ENCODE results near the gene ABCC12. TPM values are rescaled to one million over a fixed set of nuclear protein-coding genes. Genes with fewer than 3 reads are reported as not detected.

ABCC12 gene
- total and polyA plus RNA-seq, 10 of the 15 experiments (the other 5 are each of a cell fraction or from before 2014, with no cell fraction given): 0.02 to 0.03 (median 0.03) TPM; not detected in 6

DNA sequence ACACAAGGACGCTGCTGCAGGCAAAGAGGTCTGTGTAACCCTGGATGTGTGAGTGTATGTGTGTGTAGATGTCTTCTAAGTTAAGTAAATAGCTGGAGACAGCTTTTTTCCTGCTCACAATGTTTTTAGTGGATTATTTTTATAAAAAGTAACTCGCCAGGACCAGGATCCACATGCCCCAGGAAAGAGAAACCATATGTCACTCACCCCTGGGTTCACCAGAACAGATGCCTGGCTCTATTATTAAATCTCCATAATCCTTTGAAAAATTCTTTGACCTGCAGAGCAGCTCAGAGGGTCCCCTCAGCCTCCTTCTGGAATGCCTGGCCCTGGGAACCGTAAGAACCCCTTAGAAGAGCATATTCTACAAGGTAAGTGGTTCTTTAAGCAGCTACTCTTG lies 18.0 kb downstream of the ABCC12 start:
- no peak overlapping the region for H3K9ac ChIP-seq (ENCODE audit: control insufficient read depth, insufficient read depth, low read length)
- H3K36me3 ChIP-seq (ENCODE audit: control insufficient read depth in 2 of 2, insufficient read depth in 2 of 2, low read length in 1 of 2): no peaks in the 10 kb centered on the region
- 42% methylated on average over 3 of the region's 3 CpGs for WGBS (ENCODE audit: insufficient coverage, insufficient replicate concordance, low lambda C conversion rate, missing lambda C conversion rate)
- FAIRE-seq: no peak
- ChIA-PET CTCF (interaction anchor here (1.0 to 1.1 kb wide), 3 partner anchors 8 to 25 kb away, joined by 3 to 5 read pairs (median 3); no protein-coding TSS in a partner anchor), RAD21 (ENCODE audit: unreplicated experiment) (interaction anchor here (1.7 kb wide), 1 partner anchor 19 kb away, joined by 3 read pairs; no protein-coding TSS in a partner anchor), POLR2A (no interaction called here), SMC1A (ENCODE audit: uncharacterized antibody, unreplicated experiment) (no interaction called here)
- H3K9me3 ChIP-seq (replicated peaks; ENCODE audit: control insufficient read depth, insufficient read depth, low read length): no peaks in the 10 kb centered on the region
- intact Hi-C loops (cut with micrococcal nuclease; ENCODE audit: unreplicated experiment) (no loop called here), in situ Hi-C loops (cut with MboI) (no loop called here)
- H3K4me1 ChIP-seq (ENCODE audit: control insufficient read depth, insufficient read depth, low read length): no peaks in the 10 kb centered on the region
- no peaks in the 10 kb centered on the region for H4K20me1 ChIP-seq (ENCODE audit: control insufficient read depth, insufficient read depth)
- H2AFZ ChIP-seq (ENCODE audit: control insufficient read depth, low read depth, low read length): no peak overlapping the region
- no peaks in the 10 kb centered on the region for H3K27me3 ChIP-seq (replicated peaks in 1 of 2; ENCODE audit: control insufficient read depth in 2 of 2, insufficient read depth in 2 of 2, low read length in 1 of 2)
- H3K4me2 ChIP-seq (ENCODE audit: control insufficient read depth, insufficient read depth): no peak overlapping the region
- TF ChIP-seq NFYA (IDR thresholded peaks at IDR 0.05; ENCODE audit: borderline replicate concordance, low read depth, low read length): no peak
- no peak for TF ChIP-seq ESRRA (IDR thresholded peaks at IDR 0.05; ENCODE audit: low read length)
- no peak for TF ChIP-seq RBBP5 (conservative IDR thresholded peaks at IDR 0.05)
- no peak for TF ChIP-seq BCLAF1 (IDR thresholded peaks at IDR 0.05)
- no peak for TF ChIP-seq HDAC2 (IDR thresholded peaks at IDR 0.05)
- TF ChIP-seq LARP7 (IDR thresholded peaks at IDR 0.05): no peak
- TF ChIP-seq MLLT1 (IDR thresholded peaks at IDR 0.05): no peak
- no peak overlapping the region for H3K4me3 ChIP-seq
- no peak for DNase-seq (ENCODE audit: low read depth, low spot score)
- no peak for ATAC-seq
- no peaks in the 10 kb centered on the region for H3K79me2 ChIP-seq (ENCODE audit: control insufficient read depth, insufficient read depth, low read length)
- BruUV-seq (replicated peaks): no TSS peak
- H3K27ac ChIP-seq (ENCODE audit: control insufficient read depth, insufficient read depth): no peak overlapping the region

All from GM12878 (cell line).